ENCODE data around the gene LY6G6F. TPM values are rescaled to one million over a fixed set of nuclear protein-coding genes. Genes with fewer than 3 reads are reported as not detected.
A peak's percentile ranks its signal among the peaks of the same experiment; 100 is the strongest.

LY6G6F gene
- total and polyA plus RNA-seq, 9 donors = not detected

- no peaks in the 10 kb centered on the region for H3K36me3 ChIP-seq
- peak; percentile 83 for TF ChIP-seq POLR2A (IDR thresholded peaks at IDR 0.05)
- TF ChIP-seq EP300 (IDR thresholded peaks at IDR 0.05) = no peak
- peak overlapping the region; percentile 97 for H3K4me3 ChIP-seq
- DNase-seq = peak; percentile 94 to 97 (median 96)
- intact Hi-C loops (cut with DNase I) = loop anchor here (2.0 to 10.0 kb wide), 7 partner anchors 27 to 455 kb away; partner anchors contain the start of genes ABHD16A (in 1 of the 4), AGER (in 1 of the 4), CSNK2B (in 1 of the 4) and HSPA1B (in 1 of the 4)
- peak overlapping the region; percentile 93 to 97 for H3K27ac ChIP-seq
- no peaks in the 10 kb centered on the region for H3K27me3 ChIP-seq
- H3K4me1 ChIP-seq (ENCODE audit: insufficient read depth) = peaks cover 10% of the 10 kb centered on the region
- H3K9me3 ChIP-seq = no peaks in the 10 kb centered on the region
- WGBS, 3 donors = 1 to 2% (median 1%) methylated on average over 23 to 46 of the region's 46 CpGs
These were observed 23.4 kb downstream of the LY6G6F start for GRCh38 chr6:31729979-31730630.

- 88 to 91% (median 90%) methylated on average over 11 of the region's 11 CpGs for WGBS, 3 donors
- DNase-seq = peak in 3 of 5 donors; percentile 28 to 50 (median 41)
- H3K27ac ChIP-seq = peak overlapping the region; percentile 93 to 97
- peaks cover 10% of the 10 kb centered on the region for H3K4me1 ChIP-seq (ENCODE audit: insufficient read depth)
- TF ChIP-seq CTCF (IDR thresholded peaks at IDR 0.05) (no peak), EP300 (IDR thresholded peaks at IDR 0.05) (no peak), POLR2A (IDR thresholded peaks at IDR 0.05) (no peak)
- no peaks in the 10 kb centered on the region for H3K36me3 ChIP-seq
- no peaks in the 10 kb centered on the region for H3K27me3 ChIP-seq
- intact Hi-C loops (cut with DNase I) = loop anchor here in 2 of 4 donors (10.0 kb wide), 2 partner anchors 64 to 104 kb away; partner anchors contain the start of gene VARS1 (in 1 of the 2)
- H3K4me3 ChIP-seq = no peak overlapping the region
- no peaks in the 10 kb centered on the region for H3K9me3 ChIP-seq
These were observed 24.0 kb downstream of the LY6G6F start for GRCh38 chr6:31730631-31731086.

GRCh38 chr6:31732029-31732428 is 25.4 kb downstream of the LY6G6F start:
- no peak overlapping the region for H3K4me3 ChIP-seq
- DNase-seq = no peak
- H3K36me3 ChIP-seq = no peaks in the 10 kb centered on the region
- 56 to 73% (median 61%) methylated on average over 3 of the region's 3 CpGs for WGBS, 3 donors
- peaks cover 15% of the 10 kb centered on the region for H3K4me1 ChIP-seq (ENCODE audit: insufficient read depth)
- no peaks in the 10 kb centered on the region for H3K9me3 ChIP-seq
- intact Hi-C loops (cut with DNase I) = loop anchor here in 2 of 4 donors (10.0 kb wide), 2 partner anchors 63 to 103 kb away; partner anchors contain the start of gene VARS1 (in 1 of the 2)
- no peak overlapping the region for H3K27ac ChIP-seq
- TF ChIP-seq CTCF (IDR thresholded peaks at IDR 0.05) (no peak), POLR2A (IDR thresholded peaks at IDR 0.05) (no peak), EP300 (IDR thresholded peaks at IDR 0.05) (no peak)
- H3K27me3 ChIP-seq = no peaks in the 10 kb centered on the region

- no peak for TF ChIP-seq EP300 (IDR thresholded peaks at IDR 0.05)
- no peak for TF ChIP-seq CTCF (IDR thresholded peaks at IDR 0.05)
- TF ChIP-seq POLR2A (IDR thresholded peaks at IDR 0.05) = no peak
- H3K4me1 ChIP-seq (ENCODE audit: insufficient read depth) = peaks cover 14% of the 10 kb centered on the region
- H3K9me3 ChIP-seq = no peaks in the 10 kb centered on the region
- no peaks in the 10 kb centered on the region for H3K27me3 ChIP-seq
- intact Hi-C loops (cut with DNase I) = loop anchor here in 2 of 4 donors (10.0 kb wide), 2 partner anchors 61 to 101 kb away; partner anchors contain the start of gene VARS1 (in 1 of the 2)
- no peaks in the 10 kb centered on the region for H3K36me3 ChIP-seq
- no peak overlapping the region for H3K4me3 ChIP-seq
- no peak overlapping the region for H3K27ac ChIP-seq
- no peak for DNase-seq
- WGBS, 3 donors = 83 to 86% (median 84%) methylated on average over 4 of the region's 4 CpGs
These were observed 27.1 kb downstream of the LY6G6F start for GRCh38 chr6:31733734-31734133.

Measured in ovary (tissue), 9 donors.